ENCODE results near the gene CLDND2.

DNA sequence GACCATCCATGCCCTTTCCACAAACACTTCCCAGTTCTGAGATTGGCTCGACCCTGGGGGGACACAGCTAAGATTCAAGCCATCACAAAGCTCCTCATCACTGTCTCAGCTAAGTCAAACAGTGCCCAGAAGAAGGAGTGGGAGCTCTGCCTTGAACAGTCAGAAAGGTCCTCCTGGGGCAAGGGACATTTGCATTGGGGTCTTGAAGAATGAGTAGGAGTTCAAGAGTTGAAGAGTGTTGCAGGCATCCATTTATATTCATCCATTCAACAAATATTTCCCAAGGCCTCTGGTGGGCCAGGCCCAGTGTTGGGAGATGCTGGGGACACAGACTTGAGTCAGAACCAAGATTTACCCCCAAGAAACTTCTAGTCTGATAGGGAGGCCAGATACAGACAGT lies 50.8 kb downstream of the CLDND2 start:
- TF ChIP-seq, protein P1, sequence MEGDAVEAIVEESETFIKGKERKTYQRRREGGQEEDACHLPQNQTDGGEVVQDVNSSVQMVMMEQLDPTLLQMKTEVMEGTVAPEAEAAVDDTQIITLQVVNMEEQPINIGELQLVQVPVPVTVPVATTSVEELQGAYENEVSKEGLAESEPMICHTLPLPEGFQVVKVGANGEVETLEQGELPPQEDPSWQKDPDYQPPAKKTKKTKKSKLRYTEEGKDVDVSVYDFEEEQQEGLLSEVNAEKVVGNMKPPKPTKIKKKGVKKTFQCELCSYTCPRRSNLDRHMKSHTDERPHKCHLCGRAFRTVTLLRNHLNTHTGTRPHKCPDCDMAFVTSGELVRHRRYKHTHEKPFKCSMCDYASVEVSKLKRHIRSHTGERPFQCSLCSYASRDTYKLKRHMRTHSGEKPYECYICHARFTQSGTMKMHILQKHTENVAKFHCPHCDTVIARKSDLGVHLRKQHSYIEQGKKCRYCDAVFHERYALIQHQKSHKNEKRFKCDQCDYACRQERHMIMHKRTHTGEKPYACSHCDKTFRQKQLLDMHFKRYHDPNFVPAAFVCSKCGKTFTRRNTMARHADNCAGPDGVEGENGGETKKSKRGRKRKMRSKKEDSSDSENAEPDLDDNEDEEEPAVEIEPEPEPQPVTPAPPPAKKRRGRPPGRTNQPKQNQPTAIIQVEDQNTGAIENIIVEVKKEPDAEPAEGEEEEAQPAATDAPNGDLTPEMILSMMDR (IDR thresholded peaks at IDR 0.05), result no peak
- TF ChIP-seq POLR2A (IDR thresholded peaks at IDR 0.05) (no peak), POLR2AphosphoS5 (IDR thresholded peaks at IDR 0.05) (no peak)
